Neural progenitor cell (in vitro differentiated cells): ENCODE measurements around the gene RADIL.

Experiments used
- EZH2 ChIP-seq: fragments of 200-600 bp; sonication (generic); IDR thresholded peaks from 2 replicates; pipeline ENCODE4 v1.6.1; 2017; ENCODE audit warnings: antibody characterized with exemption, mild to moderate bottlenecking, moderate library complexity
- EZH2phosphoT487 ChIP-seq: fragments of 200-600 bp; sonication (generic); IDR thresholded peaks from 2 replicates; pipeline ENCODE4 v1.6.1; 2017; ENCODE audit warnings: antibody characterized with exemption
- TF ChIP-seq, protein P1 (sequence below): fragments of 200-600 bp; sonication (generic); IDR thresholded peaks from 2 replicates; pipeline ENCODE4 v1.5.1; 2017; ENCODE audit warnings: antibody characterized with exemption, mild to moderate bottlenecking

DNA sequence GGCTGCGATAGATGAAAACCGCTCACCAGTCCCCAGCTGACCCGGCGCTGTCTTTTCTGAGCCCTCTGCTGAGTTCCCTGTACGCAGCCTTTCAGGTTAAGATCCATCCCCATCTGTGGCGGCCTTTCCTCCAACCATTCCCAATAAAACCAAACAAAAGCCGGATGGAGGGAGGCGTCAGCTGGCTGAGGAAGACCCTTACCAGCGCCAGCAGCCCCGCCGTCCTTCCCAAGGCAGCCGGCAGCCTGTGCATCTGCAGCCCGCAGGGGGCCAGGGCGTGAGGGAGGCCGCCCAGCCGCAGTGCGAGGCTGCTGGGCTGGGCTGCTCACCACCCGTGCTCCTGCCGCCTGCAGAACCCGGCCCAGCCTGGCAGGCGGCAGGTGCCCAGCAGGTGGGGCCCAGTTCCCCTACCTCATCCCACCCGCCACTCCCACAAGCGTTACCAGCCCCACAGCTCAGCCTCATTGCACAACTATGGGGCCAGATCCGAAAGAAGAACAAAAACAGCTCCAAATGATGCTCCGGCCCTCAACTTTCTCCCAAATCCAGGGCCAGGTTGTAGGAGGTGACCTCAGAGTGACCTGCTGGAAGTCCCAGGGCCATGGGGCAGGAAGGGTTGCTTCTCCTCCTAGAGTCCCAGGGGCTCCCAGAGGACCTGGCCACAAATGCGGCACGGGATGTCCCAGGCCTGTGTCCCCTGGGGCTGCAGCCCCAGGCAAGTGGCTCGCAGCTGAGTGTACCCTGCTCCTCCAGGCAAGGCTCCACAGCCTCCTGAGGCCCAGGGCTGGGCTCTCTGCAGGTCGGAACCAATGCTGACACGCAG lies 45.5 kb downstream of the RADIL start:
- TF ChIP-seq, protein P1, sequence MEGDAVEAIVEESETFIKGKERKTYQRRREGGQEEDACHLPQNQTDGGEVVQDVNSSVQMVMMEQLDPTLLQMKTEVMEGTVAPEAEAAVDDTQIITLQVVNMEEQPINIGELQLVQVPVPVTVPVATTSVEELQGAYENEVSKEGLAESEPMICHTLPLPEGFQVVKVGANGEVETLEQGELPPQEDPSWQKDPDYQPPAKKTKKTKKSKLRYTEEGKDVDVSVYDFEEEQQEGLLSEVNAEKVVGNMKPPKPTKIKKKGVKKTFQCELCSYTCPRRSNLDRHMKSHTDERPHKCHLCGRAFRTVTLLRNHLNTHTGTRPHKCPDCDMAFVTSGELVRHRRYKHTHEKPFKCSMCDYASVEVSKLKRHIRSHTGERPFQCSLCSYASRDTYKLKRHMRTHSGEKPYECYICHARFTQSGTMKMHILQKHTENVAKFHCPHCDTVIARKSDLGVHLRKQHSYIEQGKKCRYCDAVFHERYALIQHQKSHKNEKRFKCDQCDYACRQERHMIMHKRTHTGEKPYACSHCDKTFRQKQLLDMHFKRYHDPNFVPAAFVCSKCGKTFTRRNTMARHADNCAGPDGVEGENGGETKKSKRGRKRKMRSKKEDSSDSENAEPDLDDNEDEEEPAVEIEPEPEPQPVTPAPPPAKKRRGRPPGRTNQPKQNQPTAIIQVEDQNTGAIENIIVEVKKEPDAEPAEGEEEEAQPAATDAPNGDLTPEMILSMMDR, result no peak
- TF ChIP-seq EZH2 (no peak), EZH2phosphoT487 (no peak)
